Osteoblast (primary cell): Measurements from ENCODE around the gene BPIFA3. TPM values are rescaled to one million over a fixed set of nuclear protein-coding genes. Genes with fewer than 3 reads are reported as not detected.

Source experiments
- DNase-seq: peaks from one replicate; pipeline ENCODE4 v3.0.0; 2011; ENCODE audit warnings: low spot score, mixed read lengths; ENCODE audit not compliant: insufficient read length; ENCODE audit errors: missing footprints
- H2AFZ ChIP-seq: 2 replicates; pipeline ENCODE4 v1.6.0; 2011; ENCODE audit warnings: mild to moderate bottlenecking, low read length
- H3K27ac ChIP-seq: 2 replicates; pipeline ENCODE4 v1.5.1; 2011; ENCODE audit warnings: mild to moderate bottlenecking, low read depth, low read length, moderate library complexity
- H3K27me3 ChIP-seq: 2 replicates; pipeline ENCODE4 v1.6.0; 2012; ENCODE audit warnings: mild to moderate bottlenecking, control low read depth, inconsistent platforms, low read length, moderate library complexity; ENCODE audit not compliant: insufficient read depth
- H3K36me3 ChIP-seq: 2 replicates; pipeline ENCODE4 v1.5.1; 2011; ENCODE audit warnings: mild to moderate bottlenecking, low read length, control low read depth, moderate library complexity; ENCODE audit not compliant: insufficient read depth
- H3K4me1 ChIP-seq: 2 replicates; pipeline ENCODE4 v1.5.1; 2011; ENCODE audit warnings: mild to moderate bottlenecking, low read length, control low read depth, moderate library complexity; ENCODE audit not compliant: insufficient read depth
- H3K4me2 ChIP-seq: 2 replicates; pipeline ENCODE4 v1.6.0; 2011; ENCODE audit warnings: mild to moderate bottlenecking, low read length; ENCODE audit not compliant: insufficient read depth
- H3K4me3 ChIP-seq: fragments of 200-600 bp; sonication (generic); 3 replicates; pipeline ENCODE4 v1.5.1; 2012; ENCODE audit warnings: mild to moderate bottlenecking, low read length, inconsistent platforms; ENCODE audit not compliant: insufficient read depth
- H3K79me2 ChIP-seq: 2 replicates; pipeline ENCODE4 v1.6.0; 2012; ENCODE audit warnings: mild to moderate bottlenecking, low read length, control low read depth, inconsistent platforms; ENCODE audit not compliant: insufficient read depth
- H3K9me3 ChIP-seq: 2 replicates; pipeline ENCODE4 v1.5.1; 2011; ENCODE audit warnings: low read depth, low read length, control low read depth
- H4K20me1 ChIP-seq: 2 replicates; pipeline ENCODE4 v1.6.0; 2012; ENCODE audit warnings: mild to moderate bottlenecking, low read length, control low read depth; ENCODE audit not compliant: insufficient read depth
- total RNA-seq: library from RNA; depleted of rRNA; stranded (reverse); fragments of >200 nt; gene quantifications from 2 replicates; pipeline ENCODE4 v1.2.3, GENCODE V29; 2012
- TF ChIP-seq, protein P1 (sequence below): IDR thresholded peaks from 2 replicates; pipeline ENCODE4 v1.5.1; 2011; ENCODE audit warnings: mild to moderate bottlenecking, low read depth, low read length, moderate library complexity; ENCODE audit errors: extremely low read depth

The BPIFA3 gene
- total RNA-seq, 1 donor = not detected

DNA sequence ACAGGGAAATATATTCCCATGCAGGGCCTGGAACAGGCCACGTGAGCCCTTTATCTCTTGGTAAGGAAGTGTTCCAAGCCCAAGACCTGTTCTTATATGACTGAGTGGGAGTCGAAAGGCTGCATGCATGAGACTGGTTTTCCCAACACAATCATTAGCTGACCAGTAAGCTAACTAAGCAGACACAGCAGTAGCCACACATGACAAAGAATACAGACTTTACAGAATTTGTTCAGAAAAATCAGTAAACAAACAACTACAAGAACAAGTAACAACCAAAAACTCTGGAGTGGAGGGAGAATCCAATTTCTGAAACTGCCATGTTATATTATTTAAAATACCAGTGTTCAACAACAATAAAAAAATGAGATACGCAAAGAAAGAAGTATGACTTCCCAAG, 35.3 kb downstream of the BPIFA3 start:
- no peaks in the 10 kb centered on the region for H3K4me1 ChIP-seq
- H4K20me1 ChIP-seq = no peaks in the 10 kb centered on the region
- no peak overlapping the region for H3K4me2 ChIP-seq
- H3K27me3 ChIP-seq = no peaks in the 10 kb centered on the region
- H3K36me3 ChIP-seq = no peaks in the 10 kb centered on the region
- H3K27ac ChIP-seq = no peak overlapping the region
- H2AFZ ChIP-seq = no peak overlapping the region
- no peak for DNase-seq
- TF ChIP-seq, protein P1, sequence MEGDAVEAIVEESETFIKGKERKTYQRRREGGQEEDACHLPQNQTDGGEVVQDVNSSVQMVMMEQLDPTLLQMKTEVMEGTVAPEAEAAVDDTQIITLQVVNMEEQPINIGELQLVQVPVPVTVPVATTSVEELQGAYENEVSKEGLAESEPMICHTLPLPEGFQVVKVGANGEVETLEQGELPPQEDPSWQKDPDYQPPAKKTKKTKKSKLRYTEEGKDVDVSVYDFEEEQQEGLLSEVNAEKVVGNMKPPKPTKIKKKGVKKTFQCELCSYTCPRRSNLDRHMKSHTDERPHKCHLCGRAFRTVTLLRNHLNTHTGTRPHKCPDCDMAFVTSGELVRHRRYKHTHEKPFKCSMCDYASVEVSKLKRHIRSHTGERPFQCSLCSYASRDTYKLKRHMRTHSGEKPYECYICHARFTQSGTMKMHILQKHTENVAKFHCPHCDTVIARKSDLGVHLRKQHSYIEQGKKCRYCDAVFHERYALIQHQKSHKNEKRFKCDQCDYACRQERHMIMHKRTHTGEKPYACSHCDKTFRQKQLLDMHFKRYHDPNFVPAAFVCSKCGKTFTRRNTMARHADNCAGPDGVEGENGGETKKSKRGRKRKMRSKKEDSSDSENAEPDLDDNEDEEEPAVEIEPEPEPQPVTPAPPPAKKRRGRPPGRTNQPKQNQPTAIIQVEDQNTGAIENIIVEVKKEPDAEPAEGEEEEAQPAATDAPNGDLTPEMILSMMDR = no peak
- H3K4me3 ChIP-seq = no peak overlapping the region
- H3K9me3 ChIP-seq = no peaks in the 10 kb centered on the region
- H3K79me2 ChIP-seq = no peaks in the 10 kb centered on the region

DNA sequence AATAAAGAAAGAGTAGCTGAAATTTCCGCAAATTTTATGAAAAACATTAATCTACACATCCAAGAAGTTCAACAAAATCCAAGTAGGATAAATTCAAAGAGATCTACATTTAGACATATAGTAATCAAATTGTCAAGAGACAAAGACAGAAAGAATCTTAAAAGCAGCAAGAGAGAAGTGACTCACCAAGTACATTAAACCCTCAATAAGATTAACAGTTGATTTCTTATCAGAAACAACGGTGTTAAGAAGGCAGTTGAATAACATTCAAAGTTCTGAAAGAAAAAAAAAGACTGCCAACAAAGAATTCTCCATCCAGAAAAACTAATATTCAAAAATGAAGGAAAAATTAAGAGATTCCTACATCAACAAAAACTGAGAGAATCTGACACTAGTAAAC, 37.9 kb downstream of the BPIFA3 start:
- Histone ChIP-seq H3K9me3 (no peaks in the 10 kb centered on the region), H3K36me3 (no peaks in the 10 kb centered on the region), H3K4me1 (no peaks in the 10 kb centered on the region), H3K27ac (no peak overlapping the region), H3K79me2 (no peaks in the 10 kb centered on the region), H3K4me3 (no peak overlapping the region), H3K27me3 (no peaks in the 10 kb centered on the region), H4K20me1 (no peaks in the 10 kb centered on the region), H2AFZ (no peak overlapping the region), H3K4me2 (no peak overlapping the region)
- TF ChIP-seq, protein P1 = no peak
- DNase-seq = no peak

DNA sequence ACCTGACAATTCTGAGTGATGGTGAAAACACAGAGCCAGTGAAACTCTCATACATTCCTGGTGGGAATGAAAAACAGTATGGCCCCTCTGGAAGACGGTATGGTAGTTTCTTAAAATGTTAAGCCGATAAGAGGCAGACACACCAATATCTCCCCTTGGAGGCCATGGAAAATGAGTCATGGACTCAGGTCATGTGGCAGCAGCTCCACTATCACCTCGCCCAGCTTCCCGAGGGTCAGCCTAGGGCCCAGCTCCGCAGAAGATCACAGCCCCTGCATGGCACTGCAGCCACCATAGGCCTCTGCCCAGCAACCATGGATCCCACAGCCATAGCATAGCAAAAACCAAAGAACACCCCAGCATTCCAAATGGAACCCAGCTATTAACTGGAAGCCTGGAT, 40.1 kb downstream of the BPIFA3 start:
- no peaks in the 10 kb centered on the region for H3K9me3 ChIP-seq
- no peak overlapping the region for H2AFZ ChIP-seq
- no peak overlapping the region for H3K4me2 ChIP-seq
- H3K79me2 ChIP-seq = no peaks in the 10 kb centered on the region
- H4K20me1 ChIP-seq = no peaks in the 10 kb centered on the region
- no peak overlapping the region for H3K27ac ChIP-seq
- no peaks in the 10 kb centered on the region for H3K36me3 ChIP-seq
- H3K4me3 ChIP-seq = no peak overlapping the region
- TF ChIP-seq, protein P1 = no peak
- H3K4me1 ChIP-seq = no peaks in the 10 kb centered on the region
- no peaks in the 10 kb centered on the region for H3K27me3 ChIP-seq
- DNase-seq = no peak

GRCh38 chr20:33259371-33259770, 42.2 kb downstream of the BPIFA3 start:
- no peak for DNase-seq
- Histone ChIP-seq H3K4me3 (no peak overlapping the region), H3K79me2 (no peaks in the 10 kb centered on the region), H4K20me1 (no peaks in the 10 kb centered on the region), H2AFZ (no peak overlapping the region), H3K36me3 (no peaks in the 10 kb centered on the region), H3K9me3 (no peaks in the 10 kb centered on the region), H3K4me1 (no peaks in the 10 kb centered on the region), H3K4me2 (no peak overlapping the region), H3K27ac (no peak overlapping the region), H3K27me3 (no peaks in the 10 kb centered on the region)
- TF ChIP-seq, protein P1 = no peak
